Left lung (tissue), 10 donors: ENCODE measurements around the gene DGLUCY. TPM values are rescaled to one million over a fixed set of nuclear protein-coding genes. Genes with fewer than 3 reads are reported as not detected.

Experiments
- ATAC-seq: fragments of 200-7000 bp; cut with Tn5 transposase; one replicate; pipeline ENCODE4 v1.9.1; 2020; ENCODE audit warnings: moderate library complexity
- DNase-seq, 4 donors: peaks; one replicate each; pipeline ENCODE4 v3.0.0-alpha.2; 2013 to 2020
- H3K27ac ChIP-seq, 2 donors: fragments of 200-600 bp; sonication (generic) in 1 of 2; one replicate each; pipeline versions ENCODE4 v1.5.0 to v1.8.0; 2020 to 2021
- H3K27me3 ChIP-seq, 2 donors: fragments of 200-600 bp; sonication (generic) in 1 of 2; one replicate each; pipeline versions ENCODE4 v1.5.0 to v1.8.0; 2020 to 2021
- H3K36me3 ChIP-seq, 2 donors: fragments of 200-600 bp; sonication (generic) in 1 of 2; one replicate each; pipeline versions ENCODE4 v1.5.0 to v1.8.0; 2020 to 2021
- H3K4me1 ChIP-seq, 2 donors: fragments of 200-600 bp; one replicate each; pipeline ENCODE4 v1.8.0; 2021
- H3K4me3 ChIP-seq, 2 donors: fragments of 200-600 bp; sonication (generic) in 1 of 2; one replicate each; pipeline versions ENCODE4 v1.5.0 to v1.8.0; 2020 to 2021; ENCODE audit warnings: mild to moderate bottlenecking in 1 of 2
- H3K9me3 ChIP-seq, 2 donors: fragments of 200-600 bp; sonication (generic) in 1 of 2; one replicate each; pipeline versions ENCODE4 v1.5.0 to v1.8.0; 2020 to 2021
- CTCF ChIP-seq, 2 donors: fragments of 200-600 bp; sonication (generic) in 1 of 2; IDR thresholded peaks; one replicate each; pipeline versions ENCODE4 v1.5.0 to v1.8.0; 2021; ENCODE audit warnings: antibody characterized with exemption in 2 of 2
- intact Hi-C, 2 donors: fragments of 100-400 bp; cut with DNase I; formaldehyde crosslinking; loops; one replicate each; pipeline versions ENCODE4 v1.11.2 to v1.14.2; 2022
- polyA plus RNA-seq, 6 donors: library from polyadenylated mRNA; unstranded; fragments of 120-200 nt; gene quantifications; one replicate each; pipeline ENCODE4 v1.2.1, GENCODE V29; 2013; ENCODE audit not compliant: insufficient read length in 6 of 6
- total RNA-seq, 2 donors: library from RNA; stranded (reverse); fragmentation: NEBNext Ultra II Directional; extraction: Animal tissue kit (Norgen Biotek cat#: 25700); gene quantifications; one replicate each; pipeline ENCODE4 v1.2.1, GENCODE V29; 2021
- donor health status: DM: no; HTN: yes; CAD: no.
- donor health status: DM: no; HTN: no; CAD: no.

The DGLUCY gene
- total and polyA plus RNA-seq, 8 donors = 56.7 to 77.0 (median 66.1) TPM

GRCh38 chr14:91228112-91229004 is 114.5 kb downstream of the DGLUCY start:
- H3K4me1 ChIP-seq = peaks cover 14 to 61% of the 10 kb centered on the region in 2 donors
- no peak for TF ChIP-seq CTCF (IDR thresholded peaks at IDR 0.05)
- peaks cover 0 to 7% of the 10 kb centered on the region in 2 donors for H3K36me3 ChIP-seq
- ATAC-seq (peak; percentile 2), DNase-seq (no peak)
- no peak overlapping the region for H3K4me3 ChIP-seq
- H3K9me3 ChIP-seq = no peaks in the 10 kb centered on the region
- H3K27ac ChIP-seq = peak overlapping the region in 1 of 2 donors; percentile 53
- intact Hi-C loops = no loop called here
- H3K27me3 ChIP-seq = no peaks in the 10 kb centered on the region

GRCh38 chr14:91229005-91229382 is 115.1 kb downstream of the DGLUCY start:
- Histone ChIP-seq H3K27ac (peak overlapping the region in 1 of 2 donors; percentile 53), H3K4me3 (no peak overlapping the region), H3K4me1 (peaks cover 14 to 61% of the 10 kb centered on the region in 2 donors), H3K27me3 (no peaks in the 10 kb centered on the region), H3K9me3 (no peaks in the 10 kb centered on the region), H3K36me3 (peaks cover 0 to 12% of the 10 kb centered on the region in 2 donors)
- ATAC-seq (no peak), DNase-seq (no peak)
- intact Hi-C loops = no loop called here
- TF ChIP-seq CTCF (IDR thresholded peaks at IDR 0.05) = no peak

- Histone ChIP-seq H3K27ac (peak overlapping the region in 1 of 2 donors; percentile 80), H3K4me1 (peaks cover 14 to 64% of the 10 kb centered on the region in 2 donors), H3K9me3 (no peaks in the 10 kb centered on the region), H3K36me3 (peaks cover 0 to 17% of the 10 kb centered on the region in 2 donors), H3K27me3 (no peaks in the 10 kb centered on the region), H3K4me3 (no peak overlapping the region)
- DNase-seq = no peak
- intact Hi-C loops = no loop called here
- TF ChIP-seq CTCF (IDR thresholded peaks at IDR 0.05) = no peak
- no peak for ATAC-seq
Observed at GRCh38 chr14:91229743-91230200, 115.9 kb downstream of the DGLUCY start.

DNA sequence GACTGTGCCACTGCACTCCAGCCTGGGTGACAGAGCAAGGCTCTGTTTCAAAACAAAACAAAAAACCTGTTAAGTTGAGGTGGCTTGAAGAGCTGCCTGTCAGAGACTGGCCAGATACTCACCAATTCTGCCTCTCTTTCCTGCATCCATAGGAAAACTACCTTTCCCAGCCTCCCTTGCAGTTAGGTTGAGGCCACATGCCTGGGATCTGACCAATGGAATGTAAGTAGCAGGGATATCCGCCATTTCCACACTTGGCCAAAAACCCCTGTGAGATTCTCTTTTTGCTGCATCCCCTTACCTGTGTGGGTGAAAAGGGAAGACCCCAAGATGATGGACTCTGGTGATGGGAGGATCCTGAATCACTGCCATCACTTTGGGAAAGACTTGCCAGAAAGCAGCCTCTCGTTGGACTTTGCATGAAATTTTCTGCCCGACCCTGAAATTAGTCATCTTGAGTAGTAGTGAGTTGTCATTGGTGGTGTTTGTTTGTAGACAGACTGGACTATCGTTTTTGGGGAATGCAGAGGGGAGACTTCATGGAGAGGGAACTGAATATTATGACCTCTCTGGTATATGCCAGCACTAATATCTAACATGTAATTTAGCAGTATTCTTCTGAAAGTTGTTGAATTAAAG is 116.6 kb downstream of the DGLUCY start:
- DNase-seq = no peak
- Histone ChIP-seq H3K27ac (peak overlapping the region in 1 of 2 donors; percentile 80), H3K4me1 (peaks cover 14 to 64% of the 10 kb centered on the region in 2 donors), H3K4me3 (no peak overlapping the region), H3K9me3 (no peaks in the 10 kb centered on the region), H3K27me3 (no peaks in the 10 kb centered on the region), H3K36me3 (peaks cover 0 to 15% of the 10 kb centered on the region in 2 donors)
- no peak for ATAC-seq
- no peak for TF ChIP-seq CTCF (IDR thresholded peaks at IDR 0.05)
- intact Hi-C loops = no loop called here

GRCh38 chr14:91231446-91231845 is 117.6 kb downstream of the DGLUCY start:
- no peak for TF ChIP-seq CTCF (IDR thresholded peaks at IDR 0.05)
- Histone ChIP-seq H3K9me3 (no peaks in the 10 kb centered on the region), H3K36me3 (peaks cover 0 to 15% of the 10 kb centered on the region in 2 donors), H3K4me1 (peaks cover 14 to 59% of the 10 kb centered on the region in 2 donors), H3K27me3 (no peaks in the 10 kb centered on the region), H3K4me3 (no peak overlapping the region), H3K27ac (peak overlapping the region; percentile 48 to 80)
- ATAC-seq (no peak), DNase-seq (no peak)
- intact Hi-C loops = no loop called here
